GM13977 (cell line): Measurements from ENCODE around the gene RFX2.

Experiments used
- DNase-seq: peaks from one replicate; pipeline ENCODE4 v3.0.0; 2012; ENCODE audit warnings: low spot score
- CTCF ChIP-seq: IDR thresholded peaks from 2 replicates; pipeline ENCODE4 v1.5.1; 2012; ENCODE audit warnings: mild to moderate bottlenecking, control low read depth; ENCODE audit not compliant: insufficient read depth; ENCODE audit errors: extremely low read depth, missing control alignments
- in situ Hi-C: fragments of 300-500 bp; cut with MboI; formaldehyde crosslinking; loops from one replicate; pipeline ENCODE4 v1.12.0; 2022; ENCODE audit warnings: low sequenced_read_pairs, low pct_unique_long_range_greater_than_20kb, mixed read lengths, inconsistent platforms; ENCODE audit not compliant: unreplicated experiment

Gene RFX2

DNA sequence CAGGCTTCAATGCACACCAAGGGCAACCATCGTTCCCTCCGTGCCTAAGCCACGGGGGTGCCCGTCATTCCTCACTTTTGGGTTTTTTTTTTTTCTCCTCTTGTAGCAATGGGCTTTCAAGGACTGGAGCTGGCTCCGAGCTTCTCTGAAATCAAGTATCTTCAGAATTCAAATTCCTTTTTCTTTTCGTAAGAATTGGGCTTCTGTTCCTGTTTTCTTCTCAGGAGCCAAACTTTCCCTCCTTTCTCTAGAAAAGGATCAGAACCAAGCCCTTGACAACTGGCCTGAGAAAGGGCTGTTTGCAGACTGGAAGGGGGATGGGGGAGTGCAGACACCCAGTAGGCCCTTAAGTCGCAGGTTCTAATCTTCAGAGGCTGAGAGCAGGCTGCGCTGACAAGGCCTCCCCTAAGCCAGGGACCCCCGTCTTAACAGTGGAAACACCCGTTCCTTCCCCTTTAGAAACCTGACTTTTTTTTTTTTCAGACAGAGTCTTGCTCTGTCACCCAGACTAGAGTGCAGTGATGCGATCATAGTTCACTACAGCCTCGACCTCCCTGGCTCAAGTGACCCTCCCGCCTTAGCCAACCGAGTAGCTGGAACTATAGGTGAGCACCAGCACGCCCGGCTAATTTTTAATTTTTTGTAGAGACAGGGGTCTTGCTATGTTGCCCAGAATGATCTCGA, 51.6 kb downstream of the RFX2 start:
- in situ Hi-C loops, result no loop called here
- no peak for DNase-seq
- TF ChIP-seq CTCF, result no peak

GRCh38 chr19:6057651-6058517, 52.4 kb downstream of the RFX2 start:
- no peak for DNase-seq
- in situ Hi-C loops, result no loop called here
- no peak for TF ChIP-seq CTCF

DNA sequence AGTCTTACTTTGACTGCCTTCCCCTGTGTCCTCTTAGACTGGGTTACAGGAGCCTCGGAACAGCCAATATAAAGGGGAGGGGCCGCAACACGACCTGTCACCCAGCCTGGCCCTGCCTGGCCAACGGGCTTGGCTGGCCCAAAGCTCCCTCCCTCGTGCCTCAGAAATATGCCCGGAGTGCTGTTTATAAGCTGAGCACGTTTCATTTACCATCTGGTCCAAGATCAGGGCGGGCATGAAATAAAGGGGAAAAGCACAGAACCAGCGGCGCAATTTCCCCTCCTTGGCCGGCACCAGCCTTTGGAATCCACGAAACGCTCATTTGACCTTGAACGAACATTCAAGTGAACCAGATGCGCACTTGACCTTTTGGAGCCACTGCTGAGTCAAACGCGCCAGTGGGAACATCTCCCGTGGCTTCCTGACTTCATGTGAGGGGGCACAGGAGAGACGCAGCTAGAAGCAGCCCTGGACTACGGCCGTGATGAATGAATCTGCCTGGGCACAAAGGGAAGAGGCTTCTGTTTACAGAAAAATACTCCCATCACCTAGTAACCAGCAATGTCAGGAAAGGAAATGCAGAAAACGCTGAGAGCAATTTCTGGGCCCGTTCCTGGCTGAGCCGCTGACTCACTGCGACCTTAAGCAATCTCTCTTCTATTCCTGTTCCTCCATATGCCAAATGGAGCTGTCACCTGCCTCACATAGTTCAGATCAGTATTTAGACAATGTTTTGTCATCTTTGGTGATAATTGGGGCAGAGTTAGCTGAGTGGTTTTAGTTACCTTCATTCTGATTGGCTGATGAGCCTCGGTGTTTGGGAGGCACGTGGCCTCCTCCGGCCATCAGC, 53.3 kb downstream of the RFX2 start:
- no peak for DNase-seq

GRCh38 chr19:6056282-6056741, 54.0 kb downstream of the RFX2 start:
- no peak for DNase-seq
- no peak for TF ChIP-seq CTCF
- in situ Hi-C loops, result no loop called here

More for the DNA sequence above, 53.3 kb downstream of the RFX2 start:
- in situ Hi-C loops, result no loop called here
- TF ChIP-seq CTCF, result no peak

GRCh38 chr19:6055013-6055795, 55.1 kb downstream of the RFX2 start:
- in situ Hi-C loops, result no loop called here
- no peak for TF ChIP-seq CTCF
- DNase-seq, result no peak
